ENCODE measurements around the gene GIT1.

GIT1 gene

GRCh38 chr17:29612094-29612403, 22.6 kb upstream of the GIT1 start:
- no peak for TF ChIP-seq CTCF (IDR thresholded peaks at IDR 0.05; ENCODE audit: insufficient read depth, missing control alignments)
- FAIRE-seq = no peak
- DNase-seq (ENCODE audit: insufficient read length, low spot score) = no peak

- FAIRE-seq = no peak
- TF ChIP-seq CTCF (IDR thresholded peaks at IDR 0.05; ENCODE audit: insufficient read depth, missing control alignments) = no peak
- no peak for DNase-seq (ENCODE audit: insufficient read length, low spot score)
These were observed 22.1 kb upstream of the GIT1 start for GRCh38 chr17:29611351-29612093.

GRCh38 chr17:29610395-29610794, 20.9 kb upstream of the GIT1 start:
- FAIRE-seq = no peak
- TF ChIP-seq CTCF (IDR thresholded peaks at IDR 0.05; ENCODE audit: insufficient read depth, missing control alignments) = no peak

GRCh38 chr17:29608986-29609385, 19.5 kb upstream of the GIT1 start:
- TF ChIP-seq CTCF (IDR thresholded peaks at IDR 0.05; ENCODE audit: insufficient read depth, missing control alignments) = no peak
- FAIRE-seq = no peak
- DNase-seq (ENCODE audit: insufficient read length, low spot score) = no peak

More at GRCh38 chr17:29610395-29610794, 20.9 kb upstream of the GIT1 start:
- no peak for DNase-seq (ENCODE audit: insufficient read length, low spot score)

- FAIRE-seq (no peak), DNase-seq (ENCODE audit: insufficient read length, low spot score) (no peak)
- TF ChIP-seq CTCF (IDR thresholded peaks at IDR 0.05; ENCODE audit: insufficient read depth, missing control alignments) = no peak
These were observed 18.2 kb upstream of the GIT1 start for GRCh38 chr17:29607557-29608195.

GRCh38 chr17:29603109-29603674, 13.7 kb upstream of the GIT1 start:
- TF ChIP-seq CTCF (IDR thresholded peaks at IDR 0.05; ENCODE audit: insufficient read depth, missing control alignments) = no peak
- FAIRE-seq = no peak
- DNase-seq (ENCODE audit: insufficient read length, low spot score) = no peak
